CD4-positive, alpha-beta T cell (primary cell): ENCODE measurements around the gene KIF3B. TPM values are rescaled to one million over a fixed set of nuclear protein-coding genes. Genes with fewer than 3 reads are reported as not detected.

Source experiments
- ATAC-seq: fragments of 200-7000 bp; cut with Tn5 transposase; one replicate; pipeline ENCODE4 v1.10.0; 2022; ENCODE audit warnings: mild to moderate bottlenecking; ENCODE audit not compliant: poor library complexity
- CTCF ChIA-PET: fragments of 350-600 bp; sonication (Branson Sonifier 250); formaldehyde crosslinking; loops from one replicate; lab custom pipeline; 2021; ENCODE audit warnings: antibody characterized with exemption, inconsistent platforms; lab: Charles Lee
- POLR2A ChIA-PET: fragments of 350-600 bp; sonication (Branson Sonifier 250); formaldehyde crosslinking; loops from one replicate; lab custom pipeline; 2021; ENCODE audit warnings: antibody characterized with exemption, inconsistent platforms; lab: Charles Lee
- DNase-seq, 14 experiments: peaks; one replicate each; pipeline ENCODE4 v3.0.0-alpha.2; 2013 to 2020; ENCODE audit warnings: mixed read lengths in 2 of 14
- H3K27ac ChIP-seq, 2 donors: one replicate each; pipeline versions ENCODE4 v1.5.1 to v1.7.0; 2013; ENCODE audit warnings: low read length in 2 of 2, low read depth in 1 of 2, mild to moderate bottlenecking in 1 of 2
- H3K27me3 ChIP-seq, 2 experiments: 1 replicate in 1 of 2; 2 replicates in 1 of 2; pipeline versions ENCODE4 v1.6.1 to v1.7.0; 2013; ENCODE audit warnings: low read length in 2 of 2, control low read depth in 1 of 2, mild to moderate bottlenecking in 1 of 2, moderate library complexity in 1 of 2; ENCODE audit not compliant: insufficient read depth in 2 of 2, control insufficient read depth in 1 of 2
- H3K36me3 ChIP-seq: one replicate; pipeline ENCODE4 v1.6.1; 2013; ENCODE audit warnings: low read length, control low read depth; ENCODE audit not compliant: insufficient read depth
- H3K4me1 ChIP-seq: one replicate; pipeline ENCODE4 v1.6.1; 2013; ENCODE audit warnings: low read length, control low read depth; ENCODE audit not compliant: insufficient read depth
- H3K4me3 ChIP-seq: one replicate; pipeline ENCODE4 v1.5.1; 2013; ENCODE audit warnings: mild to moderate bottlenecking, low read length, moderate library complexity
- H3K9me3 ChIP-seq, 2 experiments: 1 replicate in 1 of 2; 2 replicates in 1 of 2; pipeline versions ENCODE4 v1.6.1 to v1.7.0; 2013; ENCODE audit warnings: low read length in 2 of 2, mild to moderate bottlenecking in 2 of 2, control low read depth in 1 of 2, moderate library complexity in 1 of 2; ENCODE audit not compliant: control insufficient read depth in 1 of 2, insufficient read depth in 1 of 2
- H3K27ac Mint-ChIP-seq: one replicate; pipeline ENCODE4 v1.8.0; 2020; ENCODE audit warnings: mixed read lengths
- H3K27me3 Mint-ChIP-seq: one replicate; pipeline ENCODE4 v1.8.0; 2021; ENCODE audit warnings: mixed read lengths
- H3K36me3 Mint-ChIP-seq: one replicate; pipeline ENCODE4 v1.8.0; 2021; ENCODE audit warnings: low read depth, mixed read lengths
- H3K4me1 Mint-ChIP-seq: one replicate; pipeline ENCODE4 v1.8.0; 2021; ENCODE audit warnings: low read depth, mixed read lengths
- H3K4me3 Mint-ChIP-seq: one replicate; pipeline ENCODE4 v1.8.0; 2020; ENCODE audit warnings: mild to moderate bottlenecking, mixed read lengths
- H3K9me3 Mint-ChIP-seq: one replicate; pipeline ENCODE4 v1.8.0; 2020; ENCODE audit warnings: mixed read lengths
- CTCF ChIP-seq: fragments of 200-600 bp; IDR thresholded peaks from one replicate; pipeline ENCODE4 v1.8.0; 2022; ENCODE audit warnings: antibody characterized with exemption, mild to moderate bottlenecking
- intact Hi-C, 2 experiments: fragments of 100-400 bp; cut with DNase I in 1 of 2; cut with micrococcal nuclease in 1 of 2; formaldehyde crosslinking; loops; one replicate each; pipeline versions ENCODE4 v1.15.1 to v1.9.0; 2023 to 2025; cut with DNase I, micrococcal nuclease
- total RNA-seq, 174 experiments: library from RNA in 2 of 174; stranded (reverse) in 2 of 174; gene quantifications; one replicate each; pipeline ENCODE4 v1.2.3 and lab custom pipeline; 2021 to 2026

The KIF3B gene
- total RNA-seq, 2 experiments from 2014 or later = 7.3 TPM

- Histone ChIP-seq H3K36me3 (peaks cover 33% of the 10 kb centered on the region), H3K9me3 (no peaks in the 10 kb centered on the region), H3K4me1 (peaks cover 12% of the 10 kb centered on the region), H3K4me3 (no peak overlapping the region), H3K27ac (no peak overlapping the region), H3K27me3 (no peaks in the 10 kb centered on the region)
- no peaks in the 10 kb centered on the region for H3K27me3 Mint-ChIP-seq
- H3K36me3 Mint-ChIP-seq = peaks cover 41% of the 10 kb centered on the region
- H3K9me3 Mint-ChIP-seq = no peaks in the 10 kb centered on the region
- peaks cover 11% of the 10 kb centered on the region for H3K4me1 Mint-ChIP-seq
- ATAC-seq = no peak
- no peak for DNase-seq
- H3K27ac Mint-ChIP-seq = no peak overlapping the region
- TF ChIP-seq CTCF = no peak
- POLR2A ChIA-PET = no interaction called here
- intact Hi-C loops = loop anchor here in 1 of 2 experiments (10.0 kb wide), 1 partner anchor 417 kb away; no protein-coding TSS in a partner anchor
- no peak overlapping the region for H3K4me3 Mint-ChIP-seq
- CTCF ChIA-PET = no interaction called here
Observed at GRCh38 chr20:32237419-32237818, 40.0 kb upstream of the KIF3B start.

GRCh38 chr20:32238483-32239425, 38.7 kb upstream of the KIF3B start:
- intact Hi-C loops = loop anchor here in 1 of 2 experiments (10.0 kb wide), 1 partner anchor 416 kb away; no protein-coding TSS in a partner anchor
- Histone ChIP-seq H3K27me3 (no peaks in the 10 kb centered on the region), H3K9me3 (no peaks in the 10 kb centered on the region), H3K4me3 (no peak overlapping the region), H3K36me3 (peaks cover 24% of the 10 kb centered on the region), H3K27ac (no peak overlapping the region), H3K4me1 (no peaks in the 10 kb centered on the region)
- POLR2A ChIA-PET = no interaction called here
- Mint-ChIP-seq H3K27ac (no peak overlapping the region), H3K36me3 (peaks cover 30% of the 10 kb centered on the region), H3K4me1 (no peaks in the 10 kb centered on the region), H3K4me3 (no peak overlapping the region), H3K9me3 (no peaks in the 10 kb centered on the region), H3K27me3 (no peaks in the 10 kb centered on the region)
- no peak for DNase-seq
- CTCF ChIA-PET = no interaction called here
- TF ChIP-seq CTCF = no peak
- no peak for ATAC-seq

- intact Hi-C loops = no loop called here
- Histone ChIP-seq H3K27ac (no peak overlapping the region), H3K9me3 (no peaks in the 10 kb centered on the region), H3K4me3 (no peak overlapping the region), H3K36me3 (peaks cover 11% of the 10 kb centered on the region), H3K27me3 (no peaks in the 10 kb centered on the region), H3K4me1 (no peaks in the 10 kb centered on the region)
- POLR2A ChIA-PET = no interaction called here
- Mint-ChIP-seq H3K9me3 (no peaks in the 10 kb centered on the region), H3K36me3 (peaks cover 16% of the 10 kb centered on the region), H3K27ac (no peak overlapping the region), H3K4me1 (no peaks in the 10 kb centered on the region), H3K4me3 (no peak overlapping the region), H3K27me3 (no peaks in the 10 kb centered on the region)
- no peak for TF ChIP-seq CTCF
- DNase-seq = no peak
- no peak for ATAC-seq
- CTCF ChIA-PET = no interaction called here
Observed at GRCh38 chr20:32240205-32240604, 37.2 kb upstream of the KIF3B start.
